SK-N-SH (cell line): ENCODE measurements around the gene TANGO6. TPM values are rescaled to one million over a fixed set of nuclear protein-coding genes. Genes with fewer than 3 reads are reported as not detected.

Experiments
- CTCF ChIA-PET: fragments of 300-600, 350-600 bp; formaldehyde crosslinking; extraction: SDS; loops from one replicate; lab custom pipeline; 2021; lab: Yijun Ruan, JAX
- POLR2A ChIA-PET: fragments of 350-600 bp; sonication (Branson Sonifier 250); formaldehyde crosslinking; extraction: SDS; loops from one replicate; lab custom pipeline; 2020; ENCODE audit warnings: antibody characterized with exemption, inconsistent platforms; lab: Yijun Ruan, JAX
- DNase-seq: peaks from one replicate; pipeline ENCODE4 v3.0.0; 2012
- H2AFZ ChIP-seq: fragments of 200-600 bp; sonication (generic); 2 replicates; pipeline ENCODE4 v1.8.1; 2016; ENCODE audit warnings: antibody characterized with exemption, mild to moderate bottlenecking, low read depth
- H3F3A ChIP-seq: fragments of 200-600 bp; sonication (generic); replicated peaks from 2 replicates; pipeline ENCODE3; 2016; ENCODE audit warnings: antibody characterized with exemption, mild to moderate bottlenecking; ENCODE audit not compliant: insufficient read depth
- H3K27ac ChIP-seq, 2 experiments: fragments of 200-500 bp in 1 of 2; fragments of 200-600 bp in 1 of 2; sonication (Bioruptor generic) in 1 of 2; sonication (generic), shearing (Covaris generic) in 1 of 2; 2 replicates each; pipeline versions ENCODE4 v1.5.1 to v1.6.1; 2014 to 2016; ENCODE audit warnings: low read depth in 2 of 2, inconsistent platforms in 1 of 2, low read length in 1 of 2, mild to moderate bottlenecking in 1 of 2, mixed read lengths in 1 of 2
- H3K27me3 ChIP-seq: fragments of 200-600 bp; sonication (generic), shearing (Covaris generic); 2 replicates; pipeline ENCODE4 v1.6.1; 2016; ENCODE audit warnings: mixed run types; ENCODE audit not compliant: insufficient read depth
- H3K36me3 ChIP-seq, 2 experiments: fragments of 200-500 bp in 1 of 2; fragments of 200-600 bp in 1 of 2; sonication (Bioruptor generic) in 1 of 2; sonication (generic) in 1 of 2; replicated peaks in 1 of 2; 2 replicates each; pipeline versions ENCODE3 to v1.5.1; 2014 to 2016; ENCODE audit warnings: low read length in 1 of 2, mild to moderate bottlenecking in 1 of 2; ENCODE audit not compliant: insufficient read depth in 2 of 2, control insufficient read depth in 1 of 2
- H3K4me1 ChIP-seq, 2 experiments: fragments of 200-500 bp in 1 of 2; fragments of 200-600 bp in 1 of 2; sonication (Bioruptor generic) in 1 of 2; sonication (generic), shearing (Covaris generic) in 1 of 2; 2 replicates each; pipeline versions ENCODE4 v1.5.1 to v1.6.1; 2014 to 2016; ENCODE audit warnings: low read depth in 1 of 2, low read length in 1 of 2, mixed run types in 1 of 2; ENCODE audit not compliant: insufficient read depth in 2 of 2, control insufficient read depth in 1 of 2
- H3K4me2 ChIP-seq: fragments of 200-600 bp; sonication (generic), shearing (Covaris generic); 2 replicates; pipeline ENCODE4 v1.6.1; 2017; ENCODE audit warnings: mixed run types
- H3K4me3 ChIP-seq, 2 experiments: fragments of 200-500 bp in 1 of 2; fragments of 200-600 bp in 1 of 2; sonication (Bioruptor generic) in 1 of 2; sonication (generic), shearing (Covaris generic) in 1 of 2; 2 replicates each; pipeline versions ENCODE4 v1.5.1 to v1.8.1; 2014 to 2016; ENCODE audit warnings: low read depth in 2 of 2, inconsistent platforms in 1 of 2, low read length in 1 of 2, mild to moderate bottlenecking in 1 of 2, mixed read lengths in 1 of 2, moderate library complexity in 1 of 2
- H3K79me2 ChIP-seq: fragments of 200-600 bp; sonication (generic); 2 replicates; pipeline ENCODE4 v1.8.1; 2017; ENCODE audit warnings: mild to moderate bottlenecking; ENCODE audit not compliant: insufficient read depth
- H3K9ac ChIP-seq: fragments of 200-600 bp; sonication (generic); 2 replicates; pipeline ENCODE4 v1.6.1; 2017; ENCODE audit warnings: mixed run types
- H3K9me2 ChIP-seq: fragments of 200-600 bp; sonication (generic); 2 replicates; pipeline ENCODE4 v1.6.1; 2017; ENCODE audit warnings: mixed run types
- H3K9me3 ChIP-seq: fragments of 200-600 bp; sonication (generic); 2 replicates; pipeline ENCODE4 v1.6.1; 2017; ENCODE audit warnings: mixed run types, mild to moderate bottlenecking, moderate library complexity
- H4K20me1 ChIP-seq: fragments of 200-600 bp; sonication (generic); 2 replicates; pipeline ENCODE4 v1.6.1; 2017; ENCODE audit warnings: mild to moderate bottlenecking, mixed run types; ENCODE audit not compliant: insufficient read depth
- EP300 ChIP-seq, 2 experiments: IDR thresholded peaks; 2 replicates each; pipeline versions ENCODE4 v1.4.0 to v1.6.1; 2012; ENCODE audit warnings: borderline replicate concordance in 1 of 2, low read depth in 1 of 2, low read length in 1 of 2
- EZH2phosphoT487 ChIP-seq: fragments of 200-600 bp; sonication (generic); IDR thresholded peaks from 2 replicates; pipeline ENCODE4 v1.6.1; 2017; ENCODE audit warnings: low read depth, mixed run types, mild to moderate bottlenecking, antibody characterized with exemption, moderate library complexity, borderline replicate concordance
- FOXJ3 ChIP-seq: sonication (generic); formaldehyde crosslinking; IDR thresholded peaks from 2 replicates; pipeline ENCODE4 v1.5.1; 2020; ENCODE audit warnings: mild to moderate bottlenecking, missing genetic modification reagents
- IRF3 ChIP-seq: fragments of 150-350 bp; IDR thresholded peaks from 2 replicates; pipeline ENCODE4 v1.6.1; 2016; ENCODE audit warnings: mild to moderate bottlenecking, low read depth, low read length
- JUND ChIP-seq: IDR thresholded peaks from 2 replicates; pipeline ENCODE4 v1.4.0; 2012
- MAX ChIP-seq: IDR thresholded peaks from 2 replicates; pipeline ENCODE4 v1.4.0; 2012; ENCODE audit warnings: low read depth
- MXI1 ChIP-seq: IDR thresholded peaks from 2 replicates; pipeline ENCODE4 v1.6.1; 2012; ENCODE audit warnings: mild to moderate bottlenecking, low read depth, low read length, improper control_type of control experiment
- NRF1 ChIP-seq: IDR thresholded peaks from 2 replicates; pipeline ENCODE4 v1.6.1; 2012; ENCODE audit warnings: low read depth, mild to moderate bottlenecking, low read length
- PBX3 ChIP-seq: IDR thresholded peaks from 2 replicates; pipeline ENCODE4; 2012
- POLR2AphosphoS5 ChIP-seq: IDR thresholded peaks from 2 replicates; pipeline ENCODE4 v1.6.1; 2012; ENCODE audit warnings: low read depth, low read length
- RCOR1 ChIP-seq: fragments of 150-350 bp; IDR thresholded peaks from 2 replicates; pipeline ENCODE4 v1.6.1; 2017; ENCODE audit warnings: antibody characterized with exemption, low read length
- RXRA ChIP-seq: IDR thresholded peaks from 2 replicates; pipeline ENCODE4 v1.4.0; 2012; ENCODE audit warnings: low read depth, mild to moderate bottlenecking, borderline replicate concordance
- SIN3A ChIP-seq: IDR thresholded peaks from 2 replicates; pipeline ENCODE4 v1.6.1; 2012; ENCODE audit warnings: low read depth, mild to moderate bottlenecking, low read length, moderate library complexity, borderline replicate concordance
- TEAD4 ChIP-seq: IDR thresholded peaks from 2 replicates; pipeline ENCODE4 v1.4.0; 2012; ENCODE audit warnings: mild to moderate bottlenecking, borderline replicate concordance; ENCODE audit not compliant: insufficient read depth
- USF1 ChIP-seq: IDR thresholded peaks from 2 replicates; pipeline ENCODE4 v1.4.0; 2012; ENCODE audit warnings: low read depth, borderline replicate concordance
- USF2 ChIP-seq: fragments of 150-350 bp; IDR thresholded peaks from 2 replicates; pipeline ENCODE4 v1.6.1; 2017; ENCODE audit warnings: antibody characterized with exemption, low read length, low read depth, borderline replicate concordance
- WGBS: methylation state at CpG from one replicate; pipeline ENCODE4 v1.1.6; 2017; ENCODE audit warnings: low lambda C conversion rate; 5-methylcytosine and 5-hydroxymethylcytosine counted together
- polyA plus RNA-seq, 3 experiments: library from polyadenylated mRNA; depleted of rRNA; stranded (reverse); fragments of >200 nt; gene quantifications; 2 replicates each; pipeline ENCODE4 v1.2.3, GENCODE V29; 2012

The TANGO6 gene
- polyA plus RNA-seq, 1 of the 3 experiments (the other 2 are of a cell fraction), result 5.5 TPM

- Histone ChIP-seq H3K27me3 (no peaks in the 10 kb centered on the region), H3K9me2 (no peaks in the 10 kb centered on the region), H3K79me2 (no peaks in the 10 kb centered on the region), H3K9ac (no peak overlapping the region), H3K4me2 (no peak overlapping the region), H2AFZ (no peak overlapping the region), H3K9me3 (no peaks in the 10 kb centered on the region), H3K4me3 (no peak overlapping the region), H3K36me3 (peaks cover 2 to 6% of the 10 kb centered on the region in 2 experiments), H3F3A (peaks cover 2% of the 10 kb centered on the region), H4K20me1 (no peaks in the 10 kb centered on the region), H3K27ac (no peak overlapping the region), H3K4me1 (peaks cover 0 to 1% of the 10 kb centered on the region in 2 experiments; a peak in 1 of 4 replicates)
- CTCF ChIA-PET, result interaction anchor here (0.7 to 1.2 kb wide), 2 partner anchors 148 to 198 kb away, joined by 3 read pairs; no protein-coding TSS in a partner anchor
- TF ChIP-seq EZH2phosphoT487 (no peak), POLR2AphosphoS5 (no peak), NRF1 (no peak), PBX3 (no peak), SIN3A (no peak), RXRA (no peak), JUND (no peak), IRF3 (no peak), RCOR1 (no peak), TEAD4 (no peak), USF2 (no peak), FOXJ3 (CRISPR knock-in tag) (no peak), USF1 (no peak), MXI1 (no peak), EP300 (IDR thresholded peaks at IDR 0.05; ENCODE audit: borderline replicate concordance in 1 of 2, low read depth in 1 of 2, low read length in 1 of 2) (no peak), MAX (no peak)
- 77% methylated on average over 3 of the region's 3 CpGs for WGBS
- POLR2A ChIA-PET, result no interaction called here
- no peak for DNase-seq
These were observed 64.5 kb downstream of the TANGO6 start for GRCh38 chr16:68907781-68908181.
